Retinal pigment epithelial cell (primary cell): ENCODE measurements around the gene SV2B.
A peak's percentile ranks its signal among the peaks of the same experiment; 100 is the strongest.
"Not testable (repeated sequence)": the region's sequence is repeated elsewhere in the genome, so short reads cannot be mapped to it uniquely, and the experiment has no call there.

Experiments used
- DNase-seq: peaks from one replicate; pipeline ENCODE4 v3.0.0-alpha.2; 2010; ENCODE audit warnings: low read depth
- H3K4me3 ChIP-seq: 2 replicates; pipeline ENCODE4 v1.5.1; 2011; ENCODE audit warnings: mild to moderate bottlenecking, low read length, control low read depth, moderate library complexity
- CTCF ChIP-seq: conservative IDR thresholded peaks from 2 replicates; pipeline ENCODE4 v1.5.1; 2011; ENCODE audit warnings: low read depth, low read length, control low read depth, inconsistent platforms

The SV2B gene

GRCh38 chr15:91073768-91074167, 26.3 kb upstream of the SV2B start:
- no peak for TF ChIP-seq CTCF
- H3K4me3 ChIP-seq: no peak overlapping the region
- no peak for DNase-seq

- TF ChIP-seq CTCF: no peak
- no peak overlapping the region for H3K4me3 ChIP-seq
- no peak for DNase-seq
Measured at GRCh38 chr15:91075739-91076138, 24.3 kb upstream of the SV2B start.

GRCh38 chr15:91077029-91077428, 23.0 kb upstream of the SV2B start:
- no peak overlapping the region for H3K4me3 ChIP-seq
- TF ChIP-seq CTCF: no peak
- DNase-seq: no peak

- not testable (repeated sequence) for H3K4me3 ChIP-seq, DNase-seq
Measured at GRCh38 chr15:91093866-91094265, 6.2 kb upstream of the SV2B start.

GRCh38 chr15:91098451-91098850, 1.6 kb upstream of the SV2B start:
- no peak for TF ChIP-seq CTCF
- DNase-seq: no peak
- no peak overlapping the region for H3K4me3 ChIP-seq

- H3K4me3 ChIP-seq: peak overlapping the region; percentile 1
- no peak for DNase-seq
- peak; percentile 25 for TF ChIP-seq CTCF
Measured at GRCh38 chr15:91099616-91099994, 452 bp upstream of the SV2B start.

GRCh38 chr15:91100814-91101607, 954 bp downstream of the SV2B start:
- no peak for TF ChIP-seq CTCF
- peak overlapping the region; percentile 38 for H3K4me3 ChIP-seq
- no peak for DNase-seq
